Measurements from ENCODE around the gene NCAM1. TPM values are rescaled to one million over a fixed set of nuclear protein-coding genes. Genes with fewer than 3 reads are reported as not detected.
"Not testable (repeated sequence)": the region's sequence is repeated elsewhere in the genome, so short reads cannot be mapped to it uniquely, and the experiment has no call there.

NCAM1 gene
- polyA plus RNA-seq, 3 donors from 2014 or later, result 35.7 to 143 (median 49.1) TPM

- Mint-ChIP-seq H3K27me3 (ENCODE audit: low read depth in 3 of 3) (peaks cover 0 to 18% (median 5%) of the 10 kb centered on the region in 3 donors), H3K27ac (no peak overlapping the region), H3K36me3 (no peaks in the 10 kb centered on the region), H3K4me1 (no peaks in the 10 kb centered on the region), H3K4me3 (no peak overlapping the region), H3K9me3 (no peaks in the 10 kb centered on the region)
- DNase-seq, result no peak
These were observed 332.7 kb downstream of the NCAM1 start for GRCh38 chr11:113293936-113294335.

- Mint-ChIP-seq H3K27me3 (ENCODE audit: low read depth in 3 of 3) (peaks cover 1 to 18% (median 5%) of the 10 kb centered on the region in 3 donors), H3K27ac (no peak overlapping the region)
- no peak for DNase-seq
These were observed 334.8 kb downstream of the NCAM1 start for GRCh38 chr11:113295993-113296392.

GRCh38 chr11:113296447-113297205, 335.4 kb downstream of the NCAM1 start:
- no peaks in the 10 kb centered on the region for H3K36me3 Mint-ChIP-seq
- peaks cover 3 to 18% (median 4%) of the 10 kb centered on the region in 3 donors for H3K27me3 Mint-ChIP-seq (ENCODE audit: low read depth in 3 of 3)
- H3K4me1 Mint-ChIP-seq, result no peaks in the 10 kb centered on the region
- no peak overlapping the region for H3K27ac Mint-ChIP-seq
- DNase-seq, result no peak
- H3K4me3 Mint-ChIP-seq, result no peak overlapping the region
- no peaks in the 10 kb centered on the region for H3K9me3 Mint-ChIP-seq

More at GRCh38 chr11:113295993-113296392, 334.8 kb downstream of the NCAM1 start:
- Mint-ChIP-seq H3K4me1 (no peaks in the 10 kb centered on the region), H3K36me3 (no peaks in the 10 kb centered on the region), H3K9me3 (no peaks in the 10 kb centered on the region), H3K4me3 (no peak overlapping the region)

GRCh38 chr11:113298496-113298895, 337.3 kb downstream of the NCAM1 start:
- H3K36me3 Mint-ChIP-seq, H3K27ac Mint-ChIP-seq, H3K9me3 Mint-ChIP-seq, H3K4me1 Mint-ChIP-seq, H3K4me3 Mint-ChIP-seq, DNase-seq: not testable (repeated sequence)
- H3K27me3 Mint-ChIP-seq (ENCODE audit: low read depth in 3 of 3), result peaks cover 2 to 18% (median 3%) of the 10 kb centered on the region in 3 donors

- Mint-ChIP-seq H3K36me3 (no peaks in the 10 kb centered on the region), H3K4me3 (no peak overlapping the region), H3K27me3 (ENCODE audit: low read depth in 3 of 3) (peaks cover 0 to 6% (median 2%) of the 10 kb centered on the region in 3 donors), H3K4me1 (no peaks in the 10 kb centered on the region), H3K9me3 (no peaks in the 10 kb centered on the region), H3K27ac (no peak overlapping the region)
- no peak for DNase-seq
These were observed 343.7 kb downstream of the NCAM1 start for GRCh38 chr11:113304916-113305315.

- peaks cover 0 to 8% (median 2%) of the 10 kb centered on the region in 3 donors for H3K27me3 Mint-ChIP-seq (ENCODE audit: low read depth in 3 of 3)
- no peaks in the 10 kb centered on the region for H3K9me3 Mint-ChIP-seq
- H3K36me3 Mint-ChIP-seq, result no peaks in the 10 kb centered on the region
- no peak overlapping the region for H3K4me3 Mint-ChIP-seq
- DNase-seq, result peak; percentile 47 to 61 (median 50)
- H3K27ac Mint-ChIP-seq, result no peak overlapping the region
- H3K4me1 Mint-ChIP-seq, result no peaks in the 10 kb centered on the region
These were observed 344.5 kb downstream of the NCAM1 start for GRCh38 chr11:113305440-113306336.

GRCh38 chr11:113308601-113309000, 347.4 kb downstream of the NCAM1 start:
- no peak for DNase-seq
- H3K27ac Mint-ChIP-seq, result no peak overlapping the region
- H3K4me3 Mint-ChIP-seq, result no peak overlapping the region
- no peaks in the 10 kb centered on the region for H3K36me3 Mint-ChIP-seq
- H3K4me1 Mint-ChIP-seq, result peaks cover 5% of the 10 kb centered on the region in 2 donors
- H3K27me3 Mint-ChIP-seq (ENCODE audit: low read depth in 3 of 3), result peaks cover 0 to 5% (median 2%) of the 10 kb centered on the region in 3 donors
- no peaks in the 10 kb centered on the region for H3K9me3 Mint-ChIP-seq

- H3K27me3 Mint-ChIP-seq (ENCODE audit: low read depth in 3 of 3), result peaks cover 0 to 6% (median 5%) of the 10 kb centered on the region in 3 donors
- no peak for DNase-seq
- no peaks in the 10 kb centered on the region for H3K9me3 Mint-ChIP-seq
- H3K36me3 Mint-ChIP-seq, result no peaks in the 10 kb centered on the region
- H3K27ac Mint-ChIP-seq, result no peak overlapping the region
- no peak overlapping the region for H3K4me3 Mint-ChIP-seq
- H3K4me1 Mint-ChIP-seq, result peaks cover 22% of the 10 kb centered on the region in 2 donors
These were observed 350.3 kb downstream of the NCAM1 start for GRCh38 chr11:113311536-113311935.

GRCh38 chr11:113313601-113314000, 352.4 kb downstream of the NCAM1 start:
- no peaks in the 10 kb centered on the region for H3K9me3 Mint-ChIP-seq
- no peak for DNase-seq
- H3K4me3 Mint-ChIP-seq, result peak overlapping the region; percentile 81 to 87 (median 84)
- H3K4me1 Mint-ChIP-seq, result peaks cover 22% of the 10 kb centered on the region in 2 donors
- H3K27me3 Mint-ChIP-seq (ENCODE audit: low read depth in 3 of 3), result peaks cover 0 to 5% (median 4%) of the 10 kb centered on the region in 3 donors
- peaks cover 4 to 5% (median 4%) of the 10 kb centered on the region in 3 donors for H3K36me3 Mint-ChIP-seq
- peak overlapping the region; percentile 75 to 86 (median 80) for H3K27ac Mint-ChIP-seq

- DNase-seq, result no peak
- Mint-ChIP-seq H3K4me3 (peak overlapping the region; percentile 81 to 87 (median 84)), H3K27me3 (ENCODE audit: low read depth in 3 of 3) (peaks cover 0 to 5% (median 4%) of the 10 kb centered on the region in 3 donors), H3K36me3 (peaks cover 5 to 9% (median 8%) of the 10 kb centered on the region in 3 donors), H3K9me3 (no peaks in the 10 kb centered on the region), H3K27ac (peak overlapping the region; percentile 75 to 86 (median 80)), H3K4me1 (peaks cover 22% of the 10 kb centered on the region in 2 donors)
These were observed 352.8 kb downstream of the NCAM1 start for GRCh38 chr11:113314065-113314388.

- Mint-ChIP-seq H3K4me3 (peak within 1 kb of the TSS; percentile 83 to 87 (median 84)), H3K4me1 (peaks cover 22% of the 10 kb centered on the region in 2 donors), H3K36me3 (peaks cover 8 to 14% (median 13%) of the 10 kb centered on the region in 3 donors), H3K27me3 (ENCODE audit: low read depth in 3 of 3) (peaks cover 0 to 7% (median 5%) of the 10 kb centered on the region in 3 donors), H3K27ac (peak within 1 kb of the TSS; percentile 80 to 90 (median 88)), H3K9me3 (no peaks in the 10 kb centered on the region)
- peak; percentile 93 for DNase-seq
These were observed 353.4 kb downstream of the NCAM1 start, which contains the start of gene TTC12 for GRCh38 chr11:113314389-113315301. Gene TTC12, plus strand, starts transcription at chr11:113314583. Its CDS starts 1,675 bp downstream, at chr11:113316258.

GRCh38 chr11:113315811-113316210, 354.6 kb downstream of the NCAM1 start:
- peak overlapping the region; percentile 83 to 87 (median 84) for H3K4me3 Mint-ChIP-seq
- H3K27ac Mint-ChIP-seq, result peak overlapping the region; percentile 80 to 90 (median 88)
- H3K36me3 Mint-ChIP-seq, result peaks cover 12 to 14% (median 13%) of the 10 kb centered on the region in 3 donors
- peaks cover 22% of the 10 kb centered on the region in 2 donors for H3K4me1 Mint-ChIP-seq
- H3K27me3 Mint-ChIP-seq (ENCODE audit: low read depth in 3 of 3), result peaks cover 0 to 5% (median 5%) of the 10 kb centered on the region in 3 donors
- no peak for DNase-seq
- H3K9me3 Mint-ChIP-seq, result no peaks in the 10 kb centered on the region

GRCh38 chr11:113316256-113316655, 355.0 kb downstream of the NCAM1 start:
- Mint-ChIP-seq H3K4me1 (peaks cover 22% of the 10 kb centered on the region in 2 donors), H3K9me3 (no peaks in the 10 kb centered on the region), H3K27me3 (ENCODE audit: low read depth in 3 of 3) (peaks cover 0 to 5% (median 5%) of the 10 kb centered on the region in 3 donors), H3K4me3 (peak overlapping the region in 1 of 5 donors; percentile 84), H3K27ac (peak overlapping the region in 5 of 6 donors; percentile 30 to 88 (median 80)), H3K36me3 (peaks cover 12 to 14% (median 13%) of the 10 kb centered on the region in 3 donors)
- DNase-seq, result no peak

Measured in immature natural killer cell (primary cell).